GM23338 (cell line): ENCODE results near the gene CCDC134.

ENCODE experiments used
- CTCF ChIP-seq, 2 experiments: fragments of 200-600 bp in 1 of 2; sonication (generic) in 1 of 2; conservative IDR thresholded peaks; 2 replicates each; pipeline versions ENCODE4 v1.5.1 to v1.6.1; 2016 to 2017; ENCODE audit warnings: antibody characterized with exemption in 2 of 2, low read depth in 2 of 2, mild to moderate bottlenecking in 2 of 2, moderate library complexity in 1 of 2
- EZH2 ChIP-seq: fragments of 200-600 bp; sonication (generic); IDR thresholded peaks from one replicate; pipeline ENCODE4 v1.8.0; 2017; ENCODE audit warnings: antibody characterized with exemption, mild to moderate bottlenecking, low read depth; ENCODE audit not compliant: unreplicated experiment
- REST ChIP-seq: IDR thresholded peaks from one replicate; pipeline ENCODE4 v1.6.1; 2018; ENCODE audit warnings: antibody characterized with exemption; ENCODE audit not compliant: unreplicated experiment
- STAT1 ChIP-seq: IDR thresholded peaks from one replicate; pipeline ENCODE4 v1.6.1; 2016; ENCODE audit warnings: antibody characterized with exemption; ENCODE audit not compliant: unreplicated experiment
- ZNF462 ChIP-seq: fragments of 250-450 bp; sonication (Bioruptor Pico); IDR thresholded peaks from 2 replicates; pipeline ENCODE4 v1.5.0; 2020; ENCODE audit warnings: mild to moderate bottlenecking, moderate library complexity

GRCh38 chr22:41752011-41752970, 48.2 kb upstream of the CCDC134 start:
- no peak for TF ChIP-seq EZH2
- TF ChIP-seq REST: no peak
- no peak for TF ChIP-seq CTCF (conservative IDR thresholded peaks at IDR 0.05; ENCODE audit: low read depth in 2 of 2)
- no peak for TF ChIP-seq ZNF462 (CRISPR knock-in tag)
- no peak for TF ChIP-seq STAT1
